NK-92 (cell line): ENCODE measurements around the gene FRMD1.

ENCODE experiments used
- DNase-seq: peaks from one replicate; lab custom pipeline; 2025; ENCODE audit not compliant: unreplicated experiment; lab: John Stamatoyannopoulos, UW

FRMD1 gene

DNA sequence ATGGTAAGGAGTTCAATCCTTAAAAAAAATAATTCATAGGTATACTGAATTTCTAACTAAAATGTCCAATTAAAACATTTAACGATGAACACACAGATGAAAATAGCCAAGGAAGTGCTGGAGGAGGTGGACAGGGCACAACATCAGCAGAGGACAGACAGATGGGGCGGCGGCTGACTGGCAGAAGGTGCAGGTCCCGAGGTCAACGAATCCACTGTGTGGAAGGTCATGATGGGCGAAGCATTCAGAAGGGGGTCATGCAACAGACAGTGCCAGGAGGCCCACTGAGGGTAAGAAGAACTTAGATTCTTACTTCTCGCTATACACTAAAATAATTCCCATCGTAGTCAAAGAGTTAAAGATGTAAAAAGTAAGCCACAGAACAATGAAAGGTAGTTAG, 34.2 kb upstream of the FRMD1 start:
- no peak for DNase-seq

GRCh38 chr6:168111911-168112310, 32.9 kb upstream of the FRMD1 start:
- no peak for DNase-seq

- DNase-seq = no peak
Measured at GRCh38 chr6:168110437-168110836, 31.4 kb upstream of the FRMD1 start.

DNA sequence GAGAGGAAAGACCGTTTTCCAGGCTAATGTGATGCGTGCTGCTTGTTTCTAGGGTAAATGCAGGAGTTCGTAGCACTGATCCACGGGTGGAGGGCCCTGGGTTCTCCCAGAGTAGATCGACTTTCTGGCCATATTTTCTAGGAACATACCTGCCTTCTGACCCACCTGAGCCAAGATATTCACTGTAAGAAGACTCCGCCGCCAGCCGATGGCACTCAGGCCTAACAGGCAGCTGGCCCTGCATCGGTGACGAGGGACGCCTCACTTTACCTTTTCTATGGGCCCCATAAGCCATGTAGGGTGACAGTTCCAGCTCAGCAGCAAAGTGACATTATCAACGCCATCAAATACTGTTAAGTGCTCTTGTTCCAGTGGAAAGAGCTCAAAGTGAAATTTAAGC, 30.2 kb upstream of the FRMD1 start:
- no peak for DNase-seq

DNA sequence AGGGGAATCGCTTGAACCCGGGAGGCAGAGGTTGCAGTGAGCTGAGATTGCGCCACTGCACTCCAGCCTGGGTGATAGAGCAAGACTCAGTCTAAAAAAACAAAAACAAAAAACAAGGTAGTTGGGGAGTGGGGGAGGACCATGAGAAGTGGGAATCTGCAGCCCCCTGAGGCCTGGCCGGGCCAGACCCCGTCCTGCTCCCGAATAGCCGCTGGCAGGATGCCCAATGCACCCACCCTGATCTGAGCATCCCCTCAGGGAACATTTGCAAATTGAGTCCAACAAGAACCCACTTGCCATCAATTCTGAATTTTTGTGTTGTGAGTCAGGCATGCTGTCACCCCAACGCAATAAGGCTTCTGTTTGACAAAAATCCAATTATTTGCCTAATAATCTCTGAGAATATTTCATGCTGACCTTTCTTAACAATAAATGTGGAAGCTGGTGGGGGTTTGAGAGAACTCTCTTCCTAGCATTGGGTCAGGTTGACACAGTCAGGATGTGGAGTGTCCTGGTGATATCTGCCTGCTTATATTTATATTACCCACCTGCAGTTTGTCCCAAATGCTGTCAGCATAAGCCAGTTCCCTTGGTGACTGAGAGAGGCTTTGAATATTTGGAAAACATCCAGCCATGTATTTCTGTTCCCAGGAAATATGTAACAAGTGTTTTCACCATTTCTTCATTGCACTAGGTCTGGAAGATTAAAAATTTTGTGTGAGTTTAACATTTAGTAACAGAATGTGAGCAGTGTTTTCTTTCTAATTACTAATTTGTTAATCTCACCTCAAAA, 28.4 kb upstream of the FRMD1 start:
- no peak for DNase-seq

DNA sequence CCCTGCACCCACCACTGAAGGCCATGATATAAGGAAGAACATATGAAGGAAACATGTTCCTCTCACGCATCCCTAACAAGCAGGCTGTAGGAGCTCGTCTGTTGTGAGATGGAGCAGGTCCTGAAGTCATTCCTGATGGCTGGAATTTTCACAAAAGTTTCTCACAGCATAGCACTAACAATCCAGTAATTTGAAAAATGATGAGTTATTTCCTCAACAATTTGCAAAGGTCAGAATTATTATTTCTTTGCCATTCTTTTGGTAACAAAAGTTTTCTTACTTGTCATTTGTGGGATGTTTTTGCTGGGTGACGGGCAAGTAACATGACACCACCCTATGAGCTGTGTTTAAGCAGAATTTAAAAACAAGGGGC, 27.6 kb upstream of the FRMD1 start:
- no peak for DNase-seq

- no peak for DNase-seq
Measured at GRCh38 chr6:168105813-168106632, 27.0 kb upstream of the FRMD1 start.

- DNase-seq = no peak
Measured at GRCh38 chr6:168104636-168105035, 25.6 kb upstream of the FRMD1 start.

GRCh38 chr6:168103050-168103830, 24.2 kb upstream of the FRMD1 start:
- DNase-seq = no peak

- DNase-seq = no peak
Measured at GRCh38 chr6:168102315-168102985, 23.4 kb upstream of the FRMD1 start.

DNA sequence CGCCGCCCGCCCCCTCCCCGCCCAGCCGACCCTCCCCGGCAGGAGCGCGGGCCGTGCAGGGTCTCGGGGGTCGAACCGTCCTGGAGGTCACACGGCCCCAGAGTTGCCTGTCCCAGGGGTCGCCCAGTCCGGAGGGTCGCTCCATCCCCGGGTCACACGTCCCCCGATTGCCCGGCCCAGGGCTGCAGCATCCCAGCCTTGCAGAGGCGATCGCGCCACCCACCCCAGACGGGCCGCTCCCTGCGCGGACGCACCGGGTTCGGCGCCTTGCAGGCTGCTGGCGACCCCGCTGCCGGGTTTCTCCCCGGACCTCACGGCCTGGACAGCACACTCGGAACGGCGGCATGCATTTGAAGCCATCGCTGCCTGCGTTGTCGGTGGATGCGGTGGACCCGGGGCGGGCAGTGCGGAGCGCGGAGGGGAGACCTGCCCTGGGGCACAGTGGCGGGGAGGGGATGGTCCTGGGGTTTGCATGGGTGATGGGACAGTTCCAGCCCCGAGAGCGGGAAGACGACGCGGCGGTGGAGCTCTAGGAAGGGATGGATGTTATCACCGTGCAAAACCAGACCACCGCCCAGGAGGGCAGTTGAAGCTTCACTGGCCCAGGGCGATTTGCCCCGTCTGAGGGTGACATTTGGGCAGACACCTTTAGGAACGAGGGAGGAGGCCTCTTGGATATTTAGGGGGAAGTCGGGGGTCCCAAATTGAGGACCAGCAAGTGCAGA, 22.7 kb upstream of the FRMD1 start:
- DNase-seq = no peak

DNA sequence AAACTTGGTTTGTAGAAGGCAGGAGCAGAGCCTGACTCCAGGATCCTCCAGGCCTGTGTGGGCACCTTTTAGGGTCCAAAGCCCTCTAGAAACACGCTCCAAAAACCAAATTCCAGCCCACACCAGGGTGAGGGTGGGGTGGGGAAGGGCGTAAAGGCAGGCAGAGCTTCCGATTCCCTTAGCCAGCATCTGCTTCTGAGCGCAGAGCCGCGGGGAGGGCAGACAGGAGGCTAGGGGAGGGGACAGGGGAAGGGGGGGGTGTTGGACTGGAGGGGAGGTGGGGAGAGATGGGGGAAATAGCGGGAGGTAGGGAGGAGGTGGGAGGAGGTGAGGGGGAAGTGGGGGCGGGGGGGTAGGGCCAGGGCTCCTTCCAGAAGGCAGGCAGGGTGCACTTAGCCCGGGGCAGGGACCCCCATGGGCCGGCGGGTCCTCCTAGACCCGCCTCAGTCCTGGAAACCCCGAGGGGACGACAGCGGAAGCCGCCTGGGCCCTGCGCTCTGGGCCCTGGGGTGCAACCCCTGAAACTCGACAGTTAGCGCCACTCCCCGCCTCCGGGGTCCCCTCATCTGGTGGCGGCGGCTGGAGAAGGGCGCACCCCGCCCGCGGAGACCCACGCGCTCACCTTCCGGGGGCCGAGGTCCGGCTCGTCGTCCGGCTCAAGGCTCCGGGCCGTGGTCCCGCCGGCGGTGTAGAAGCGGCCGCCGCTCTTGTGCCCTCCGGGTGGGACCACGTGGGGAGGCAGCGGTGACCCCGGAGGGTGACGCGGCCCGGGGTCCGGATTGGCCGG, 22.0 kb upstream of the FRMD1 start:
- no peak for DNase-seq

GRCh38 chr6:168100011-168100802, 21.2 kb upstream of the FRMD1 start:
- no peak for DNase-seq

- DNase-seq = no peak
Measured at GRCh38 chr6:168099201-168100010, 20.4 kb upstream of the FRMD1 start.

DNA sequence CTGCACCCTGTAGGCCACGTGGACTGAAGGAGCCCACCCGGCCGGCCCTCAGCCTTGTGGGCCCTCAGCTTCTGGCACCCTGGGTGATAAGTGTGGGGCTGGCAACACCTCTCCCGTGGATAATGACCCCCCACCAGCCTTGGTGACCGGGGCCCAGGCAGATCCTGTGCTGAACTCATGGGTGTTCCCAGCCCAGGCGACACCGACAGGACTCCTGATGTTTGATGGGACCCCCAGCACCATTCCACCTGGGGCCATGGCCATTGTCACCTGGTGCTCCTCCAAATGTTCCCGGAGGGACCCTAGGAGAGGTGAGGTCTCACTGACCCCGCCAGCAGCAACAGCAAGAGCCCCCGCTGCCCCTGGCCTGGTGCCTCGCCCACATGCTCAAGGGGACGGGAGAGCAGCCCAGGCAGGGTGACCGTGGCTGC, 19.4 kb upstream of the FRMD1 start:
- DNase-seq = no peak

DNA sequence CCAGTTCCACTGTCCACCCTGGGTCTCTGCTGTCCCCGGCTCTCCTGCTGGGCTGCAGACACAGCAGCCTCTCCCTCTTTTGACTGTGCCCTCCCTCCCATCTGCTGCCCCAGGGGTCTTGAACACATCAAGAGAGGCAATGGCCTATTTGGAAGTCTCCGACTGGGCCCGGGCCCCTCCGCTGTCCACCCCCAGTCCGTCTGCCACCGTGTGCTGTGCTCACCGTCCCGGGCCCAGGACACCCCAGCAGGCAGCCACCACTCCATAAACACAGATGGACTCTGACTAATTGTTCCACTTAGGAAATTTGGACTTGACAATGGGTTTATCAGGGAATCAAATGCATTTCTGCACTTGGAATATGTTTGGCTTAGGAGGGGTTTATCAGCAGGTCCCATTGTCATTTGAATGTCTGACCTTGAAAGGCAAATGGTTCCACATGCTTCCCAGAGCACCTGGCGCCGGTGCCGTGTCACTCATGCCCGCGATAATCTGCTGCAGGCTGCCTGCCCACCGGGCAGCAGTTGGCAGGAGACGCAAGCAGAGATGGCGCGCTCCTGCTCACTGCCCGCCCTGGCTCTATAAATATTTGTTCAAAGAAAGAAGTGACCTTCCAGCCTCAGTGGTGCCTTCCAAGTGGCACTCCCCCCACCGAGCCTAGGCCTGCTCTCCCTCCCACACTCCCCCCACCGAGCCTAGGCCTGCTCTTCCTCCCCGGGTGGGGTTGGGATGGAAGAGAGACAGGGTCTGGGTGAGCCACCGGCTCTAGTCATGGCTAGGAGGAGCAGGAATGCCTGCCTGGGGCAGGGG, 18.8 kb upstream of the FRMD1 start:
- no peak for DNase-seq

- DNase-seq = no peak
Measured at GRCh38 chr6:168097221-168097620, 18.2 kb upstream of the FRMD1 start.
